Memory B cell (primary cell): ENCODE measurements around the gene UNC79.

Source experiments
- ATAC-seq: fragments of 150-1000 bp; cut with Tn5 transposase; 2 replicates; pipeline ENCODE4 v1.10.0; 2021; ENCODE audit warnings: low read depth, mild to moderate bottlenecking, moderate library complexity
- DNase-seq, 2 donors: peaks; one replicate each; pipeline ENCODE4 v3.0.0; 2022; ENCODE audit warnings: low spot score in 2 of 2
- H3K27ac Mint-ChIP-seq: one replicate; pipeline ENCODE4 v1.8.0; 2022; ENCODE audit warnings: mild to moderate bottlenecking, moderate library complexity, mixed read lengths
- H3K27me3 Mint-ChIP-seq: one replicate; pipeline ENCODE4 v1.8.0; 2022; ENCODE audit warnings: mixed read lengths
- H3K36me3 Mint-ChIP-seq: one replicate; pipeline ENCODE4 v1.8.0; 2022; ENCODE audit warnings: mild to moderate bottlenecking, mixed read lengths
- H3K4me1 Mint-ChIP-seq: one replicate; pipeline ENCODE4 v1.8.0; 2022; ENCODE audit warnings: mixed read lengths
- H3K4me3 Mint-ChIP-seq: one replicate; pipeline ENCODE4 v1.8.0; 2022; ENCODE audit warnings: mild to moderate bottlenecking, moderate library complexity, mixed read lengths
- H3K9me3 Mint-ChIP-seq: one replicate; pipeline ENCODE4 v1.8.0; 2022; ENCODE audit warnings: mixed read lengths

UNC79 gene

GRCh38 chr14:93676416-93676958, 245.7 kb downstream of the UNC79 start:
- Mint-ChIP-seq H3K27me3 (peaks cover 2% of the 10 kb centered on the region), H3K9me3 (no peaks in the 10 kb centered on the region), H3K36me3 (no peaks in the 10 kb centered on the region), H3K4me3 (no peak overlapping the region), H3K4me1 (no peaks in the 10 kb centered on the region), H3K27ac (no peak overlapping the region)
- DNase-seq: no peak
- no peak for ATAC-seq

GRCh38 chr14:93682459-93682858, 251.7 kb downstream of the UNC79 start:
- Mint-ChIP-seq H3K4me3 (no peak overlapping the region), H3K4me1 (no peaks in the 10 kb centered on the region), H3K36me3 (no peaks in the 10 kb centered on the region), H3K27ac (no peak overlapping the region), H3K27me3 (peaks cover 3% of the 10 kb centered on the region), H3K9me3 (no peaks in the 10 kb centered on the region)
- ATAC-seq (no peak), DNase-seq (no peak)

DNA sequence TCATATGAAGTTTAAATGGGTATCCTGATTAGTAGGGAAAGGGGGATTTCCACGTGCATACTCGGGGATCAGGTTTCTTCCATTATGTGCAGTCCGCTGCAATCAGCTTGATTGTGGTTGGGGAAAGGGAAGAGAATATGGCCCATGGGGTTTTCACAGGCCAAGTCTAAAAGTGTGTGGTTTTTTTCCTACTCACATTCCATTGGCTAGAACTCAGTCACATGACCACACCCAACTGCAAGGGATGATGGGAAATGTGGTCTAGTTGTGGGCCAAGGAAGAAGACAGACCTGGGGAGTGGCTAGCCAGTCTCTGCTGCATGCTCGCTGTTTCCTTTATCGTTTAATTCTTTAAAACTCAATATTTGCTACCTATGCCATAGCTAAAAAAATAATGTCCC, 252.5 kb downstream of the UNC79 start:
- no peaks in the 10 kb centered on the region for H3K4me1 Mint-ChIP-seq
- no peak overlapping the region for H3K4me3 Mint-ChIP-seq
- peaks cover 3% of the 10 kb centered on the region for H3K27me3 Mint-ChIP-seq
- no peak overlapping the region for H3K27ac Mint-ChIP-seq
- ATAC-seq (no peak), DNase-seq (no peak)
- no peaks in the 10 kb centered on the region for H3K9me3 Mint-ChIP-seq
- no peaks in the 10 kb centered on the region for H3K36me3 Mint-ChIP-seq

GRCh38 chr14:93685121-93685895, 254.6 kb downstream of the UNC79 start:
- ATAC-seq (no peak), DNase-seq (no peak)
- Mint-ChIP-seq H3K4me3 (no peak overlapping the region), H3K27ac (no peak overlapping the region), H3K9me3 (no peaks in the 10 kb centered on the region), H3K4me1 (no peaks in the 10 kb centered on the region), H3K27me3 (peaks cover 8% of the 10 kb centered on the region), H3K36me3 (no peaks in the 10 kb centered on the region)

GRCh38 chr14:93686268-93686667, 255.5 kb downstream of the UNC79 start:
- peaks cover 10% of the 10 kb centered on the region for H3K27me3 Mint-ChIP-seq
- no peaks in the 10 kb centered on the region for H3K9me3 Mint-ChIP-seq
- DNase-seq: no peak
- no peak overlapping the region for H3K27ac Mint-ChIP-seq
- no peaks in the 10 kb centered on the region for H3K4me1 Mint-ChIP-seq
- ATAC-seq: no peak
- no peaks in the 10 kb centered on the region for H3K36me3 Mint-ChIP-seq
- no peak overlapping the region for H3K4me3 Mint-ChIP-seq

- ATAC-seq (no peak), DNase-seq (no peak)
- Mint-ChIP-seq H3K9me3 (no peaks in the 10 kb centered on the region), H3K27ac (no peak overlapping the region), H3K4me3 (no peak overlapping the region), H3K4me1 (no peaks in the 10 kb centered on the region), H3K27me3 (peaks cover 10% of the 10 kb centered on the region), H3K36me3 (no peaks in the 10 kb centered on the region)
Measured at GRCh38 chr14:93688239-93688666, 257.5 kb downstream of the UNC79 start.

DNA sequence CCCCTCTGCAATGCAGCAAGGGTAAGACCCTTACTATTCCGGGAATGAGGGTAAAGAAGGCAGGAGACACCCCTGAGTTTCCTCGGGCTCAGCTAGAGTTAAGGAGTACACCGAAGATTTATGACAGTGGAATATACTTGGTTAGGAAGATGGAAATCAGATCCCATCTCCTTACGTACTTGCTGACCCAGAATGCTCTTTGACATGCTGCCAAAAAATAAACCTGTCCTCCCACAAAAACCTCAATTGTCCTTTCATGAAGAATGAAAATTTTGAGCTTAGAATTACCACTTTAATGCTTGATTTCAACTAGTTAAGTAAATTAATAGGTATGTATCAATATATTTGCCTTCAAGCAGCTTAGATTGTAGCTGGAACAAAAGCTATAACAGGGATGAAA, 258.1 kb downstream of the UNC79 start:
- no peak overlapping the region for H3K27ac Mint-ChIP-seq
- H3K9me3 Mint-ChIP-seq: no peaks in the 10 kb centered on the region
- H3K27me3 Mint-ChIP-seq: peaks cover 10% of the 10 kb centered on the region
- no peak for ATAC-seq
- no peaks in the 10 kb centered on the region for H3K36me3 Mint-ChIP-seq
- H3K4me3 Mint-ChIP-seq: no peak overlapping the region
- no peaks in the 10 kb centered on the region for H3K4me1 Mint-ChIP-seq
- no peak for DNase-seq

- no peaks in the 10 kb centered on the region for H3K36me3 Mint-ChIP-seq
- H3K27ac Mint-ChIP-seq: no peak overlapping the region
- H3K9me3 Mint-ChIP-seq: peaks cover 2% of the 10 kb centered on the region
- H3K4me3 Mint-ChIP-seq: no peak overlapping the region
- ATAC-seq: no peak
- H3K27me3 Mint-ChIP-seq: peaks cover 10% of the 10 kb centered on the region
- no peak for DNase-seq
- H3K4me1 Mint-ChIP-seq: no peaks in the 10 kb centered on the region
Measured at GRCh38 chr14:93690146-93690545, 259.4 kb downstream of the UNC79 start.

DNA sequence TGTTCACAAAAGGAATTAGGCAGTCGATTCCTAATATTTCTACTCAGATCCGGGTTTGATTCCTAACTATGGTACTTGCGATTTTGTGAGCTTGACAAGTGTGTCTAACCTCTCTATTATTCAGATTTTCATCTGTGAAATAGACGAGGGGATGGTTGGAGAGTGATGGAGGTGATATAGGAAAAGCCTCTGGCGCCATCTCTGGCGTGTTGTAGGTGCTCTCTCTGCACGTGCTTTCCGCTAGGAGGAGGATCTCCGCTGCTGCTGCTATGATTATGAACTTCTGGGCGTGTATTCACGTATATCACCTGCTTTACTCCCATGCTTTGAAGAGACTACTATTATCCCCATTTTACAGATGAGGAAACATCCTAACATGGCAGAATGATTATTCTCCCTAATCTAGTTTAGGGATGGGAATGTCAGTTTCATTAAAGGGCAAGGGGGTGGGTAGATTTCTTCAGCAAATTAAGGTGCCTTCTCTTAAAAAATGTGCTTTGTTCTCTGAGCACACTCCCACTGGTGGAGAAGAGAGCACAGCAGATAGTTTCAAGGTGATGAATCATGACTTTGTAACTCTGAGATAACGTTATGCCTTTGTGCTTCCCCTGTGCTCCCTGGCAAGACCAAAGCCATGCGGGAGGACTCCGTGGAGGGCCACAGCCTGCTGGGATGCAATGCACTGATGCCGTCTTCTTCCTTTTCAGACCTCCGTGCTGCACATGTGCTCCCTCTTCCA, 260.5 kb downstream of the UNC79 start:
- Mint-ChIP-seq H3K27me3 (peaks cover 10% of the 10 kb centered on the region), H3K4me3 (no peak overlapping the region), H3K27ac (no peak overlapping the region), H3K36me3 (no peaks in the 10 kb centered on the region), H3K9me3 (peaks cover 2% of the 10 kb centered on the region), H3K4me1 (no peaks in the 10 kb centered on the region)
- no peak for ATAC-seq
- no peak for DNase-seq

- H3K36me3 Mint-ChIP-seq: no peaks in the 10 kb centered on the region
- H3K27me3 Mint-ChIP-seq: peaks cover 7% of the 10 kb centered on the region
- DNase-seq: no peak
- H3K4me3 Mint-ChIP-seq: no peak overlapping the region
- ATAC-seq: no peak
- peaks cover 4% of the 10 kb centered on the region for H3K9me3 Mint-ChIP-seq
- no peak overlapping the region for H3K27ac Mint-ChIP-seq
- no peaks in the 10 kb centered on the region for H3K4me1 Mint-ChIP-seq
Measured at GRCh38 chr14:93693914-93694313, 263.2 kb downstream of the UNC79 start.

DNA sequence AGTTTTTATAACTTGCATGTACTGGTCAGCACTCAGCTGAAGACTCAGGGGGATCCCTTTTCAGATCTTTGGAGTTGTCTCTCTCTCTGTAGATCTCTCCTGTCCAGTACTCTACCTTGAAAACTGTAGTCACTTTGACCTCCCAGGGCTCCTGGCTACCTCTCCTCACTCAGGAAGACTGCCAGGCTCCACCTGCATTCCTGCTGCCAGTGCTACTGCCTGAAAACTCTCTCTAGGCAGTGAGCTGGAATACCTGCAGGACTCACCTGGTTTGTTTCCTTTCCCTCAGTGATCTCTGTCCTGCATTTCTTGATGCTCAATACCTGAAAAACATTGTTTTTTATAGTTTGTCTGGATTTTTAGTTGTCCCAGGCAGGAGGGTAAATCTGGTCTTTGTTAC, 270.2 kb downstream of the UNC79 start:
- no peak for ATAC-seq
- no peak overlapping the region for H3K27ac Mint-ChIP-seq
- peaks cover 4% of the 10 kb centered on the region for H3K36me3 Mint-ChIP-seq
- no peak for DNase-seq
- H3K27me3 Mint-ChIP-seq: peaks cover 10% of the 10 kb centered on the region
- no peaks in the 10 kb centered on the region for H3K4me1 Mint-ChIP-seq
- H3K4me3 Mint-ChIP-seq: no peak overlapping the region
- H3K9me3 Mint-ChIP-seq: peaks cover 11% of the 10 kb centered on the region

DNA sequence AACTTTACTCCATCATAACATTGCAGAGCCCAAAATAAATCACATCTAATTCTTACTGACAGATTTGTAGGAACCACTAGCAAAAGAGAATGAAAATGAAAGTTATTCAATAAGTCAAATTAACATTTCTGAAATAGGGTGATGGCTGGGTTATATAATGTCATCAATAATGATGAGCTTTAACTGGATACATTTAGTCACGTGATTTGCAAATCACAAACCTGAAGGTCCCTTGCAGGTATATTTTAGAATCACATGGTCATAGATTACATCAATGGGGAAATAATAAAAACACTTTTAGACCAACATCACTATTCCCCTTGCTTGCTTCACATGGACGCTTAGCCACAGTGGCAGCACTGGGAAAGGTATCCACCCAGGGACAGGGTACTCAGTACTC, 270.8 kb downstream of the UNC79 start:
- H3K27me3 Mint-ChIP-seq: peaks cover 10% of the 10 kb centered on the region
- ATAC-seq (no peak), DNase-seq (no peak)
- H3K4me3 Mint-ChIP-seq: no peak overlapping the region
- peaks cover 11% of the 10 kb centered on the region for H3K9me3 Mint-ChIP-seq
- no peak overlapping the region for H3K27ac Mint-ChIP-seq
- H3K4me1 Mint-ChIP-seq: no peaks in the 10 kb centered on the region
- H3K36me3 Mint-ChIP-seq: peaks cover 4% of the 10 kb centered on the region

GRCh38 chr14:93702946-93703345, 272.2 kb downstream of the UNC79 start:
- DNase-seq: no peak
- Mint-ChIP-seq H3K4me1 (no peaks in the 10 kb centered on the region), H3K9me3 (peaks cover 11% of the 10 kb centered on the region), H3K27me3 (peaks cover 10% of the 10 kb centered on the region), H3K4me3 (no peak overlapping the region), H3K27ac (no peak overlapping the region), H3K36me3 (peaks cover 4% of the 10 kb centered on the region)
- no peak for ATAC-seq

GRCh38 chr14:93703941-93704340, 273.2 kb downstream of the UNC79 start:
- ATAC-seq (no peak), DNase-seq (no peak)
- peaks cover 10% of the 10 kb centered on the region for H3K27me3 Mint-ChIP-seq
- H3K4me3 Mint-ChIP-seq: no peak overlapping the region
- H3K27ac Mint-ChIP-seq: no peak overlapping the region
- H3K4me1 Mint-ChIP-seq: no peaks in the 10 kb centered on the region
- peaks cover 4% of the 10 kb centered on the region for H3K36me3 Mint-ChIP-seq
- H3K9me3 Mint-ChIP-seq: peaks cover 10% of the 10 kb centered on the region
